DOHH2 (cell line): ENCODE results near the gene C16orf54.

ENCODE experiments used
- H3F3A ChIP-seq: fragments of 200-600 bp; sonication (generic), shearing (Covaris generic); 2 replicates; pipeline ENCODE4 v1.6.0; 2016; ENCODE audit warnings: antibody characterized with exemption, mild to moderate bottlenecking; ENCODE audit not compliant: control insufficient read depth, insufficient read depth
- H3K27ac ChIP-seq: fragments of 200-600 bp; sonication (generic); 2 replicates; pipeline ENCODE4 v1.5.1; 2014; ENCODE audit warnings: low read depth, mild to moderate bottlenecking, low read length, moderate library complexity
- H3K27me3 ChIP-seq: fragments of 200-600 bp; sonication (generic); 2 replicates; pipeline ENCODE4 v1.6.1; 2014; ENCODE audit warnings: mild to moderate bottlenecking, low read length, mixed read lengths; ENCODE audit not compliant: control insufficient read depth
- H3K36me3 ChIP-seq: fragments of 200-600 bp; sonication (generic); 2 replicates; pipeline ENCODE4 v1.6.1; 2014; ENCODE audit warnings: mild to moderate bottlenecking, low read length, moderate library complexity, mixed read lengths; ENCODE audit not compliant: control insufficient read depth
- H3K4me1 ChIP-seq: fragments of 200-600 bp; sonication (generic); 2 replicates; pipeline ENCODE4 v1.6.1; 2014; ENCODE audit warnings: mild to moderate bottlenecking, low read length, mixed read lengths; ENCODE audit not compliant: control insufficient read depth
- H3K4me2 ChIP-seq: fragments of 200-600 bp; sonication (generic); 2 replicates; pipeline ENCODE4 v1.6.0; 2014; ENCODE audit warnings: mild to moderate bottlenecking, low read length, moderate library complexity
- H3K4me3 ChIP-seq: fragments of 200-600 bp; sonication (generic); 2 replicates; pipeline ENCODE4 v1.5.1; 2014; ENCODE audit warnings: mild to moderate bottlenecking, low read length, mixed read lengths
- H3K79me2 ChIP-seq: fragments of 200-600 bp; sonication (generic); 2 replicates; pipeline ENCODE4 v1.6.1; 2014; ENCODE audit warnings: mild to moderate bottlenecking, low read length, mixed read lengths; ENCODE audit not compliant: control insufficient read depth
- H3K9me2 ChIP-seq: fragments of 200-600 bp; sonication (generic); replicated peaks from 2 replicates; pipeline ENCODE4 v1.6.1; 2014; ENCODE audit warnings: mild to moderate bottlenecking, low read length, mixed read lengths; ENCODE audit not compliant: control insufficient read depth
- H3K9me3 ChIP-seq: fragments of 200-600 bp; sonication (generic); 2 replicates; pipeline ENCODE4 v1.6.1; 2014; ENCODE audit warnings: antibody characterized with exemption, low read length, mixed read lengths; ENCODE audit not compliant: control insufficient read depth, insufficient read depth
- H4K20me1 ChIP-seq: fragments of 200-600 bp; sonication (generic); 2 replicates; pipeline ENCODE4 v1.6.0; 2014; ENCODE audit warnings: low read depth, mild to moderate bottlenecking, antibody characterized with exemption, low read length, moderate library complexity; ENCODE audit not compliant: control insufficient read depth, insufficient read depth
- CTCF ChIP-seq: fragments of 200-600 bp; sonication (generic); IDR thresholded peaks from one replicate; pipeline ENCODE4 v1.5.1; 2014; ENCODE audit warnings: antibody characterized with exemption, mild to moderate bottlenecking, low read depth, low read length; ENCODE audit not compliant: poor library complexity, severe bottlenecking
- EZH2phosphoT487 ChIP-seq: fragments of 200-600 bp; sonication (generic); IDR thresholded peaks from 2 replicates; pipeline ENCODE4 v1.6.1; 2017; ENCODE audit warnings: borderline replicate concordance, mild to moderate bottlenecking, antibody characterized with exemption, low read length, moderate library complexity, mixed read lengths

C16orf54 gene

GRCh38 chr16:29767062-29767461 lies 21.3 kb upstream of the C16orf54 start:
- Histone ChIP-seq H3K79me2 (no peaks in the 10 kb centered on the region), H3K4me3 (no peak overlapping the region), H3K27ac (no peak overlapping the region), H3K36me3 (no peaks in the 10 kb centered on the region), H3K9me3 (no peaks in the 10 kb centered on the region), H3F3A (no peaks in the 10 kb centered on the region), H4K20me1 (no peaks in the 10 kb centered on the region), H3K4me1 (peaks cover under 1% of the 10 kb centered on the region), H3K27me3 (peaks cover 10% of the 10 kb centered on the region), H3K9me2 (no peaks in the 10 kb centered on the region), H3K4me2 (no peak overlapping the region)
- no peak for TF ChIP-seq CTCF
- no peak for TF ChIP-seq EZH2phosphoT487

GRCh38 chr16:29766571-29766970 lies 20.8 kb upstream of the C16orf54 start:
- Histone ChIP-seq H4K20me1 (no peaks in the 10 kb centered on the region), H3K36me3 (no peaks in the 10 kb centered on the region), H3K4me3 (no peak overlapping the region), H3K4me1 (peaks cover 4% of the 10 kb centered on the region), H3K9me2 (no peaks in the 10 kb centered on the region), H3F3A (no peaks in the 10 kb centered on the region), H3K79me2 (no peaks in the 10 kb centered on the region), H3K4me2 (no peak overlapping the region), H3K9me3 (no peaks in the 10 kb centered on the region), H3K27ac (no peak overlapping the region), H3K27me3 (peaks cover 10% of the 10 kb centered on the region)
- TF ChIP-seq EZH2phosphoT487 (no peak), CTCF (no peak)

- H3K4me3 ChIP-seq, result no peak overlapping the region
- no peak overlapping the region for H3K27ac ChIP-seq
- H3K4me2 ChIP-seq, result no peak overlapping the region
- peaks cover 4% of the 10 kb centered on the region for H3K4me1 ChIP-seq
- H3F3A ChIP-seq, result no peaks in the 10 kb centered on the region
- H3K9me2 ChIP-seq, result no peaks in the 10 kb centered on the region
- H3K79me2 ChIP-seq, result no peaks in the 10 kb centered on the region
- H4K20me1 ChIP-seq, result no peaks in the 10 kb centered on the region
- TF ChIP-seq EZH2phosphoT487 (no peak), CTCF (no peak)
- H3K9me3 ChIP-seq, result no peaks in the 10 kb centered on the region
- peaks cover 10% of the 10 kb centered on the region for H3K27me3 ChIP-seq
- H3K36me3 ChIP-seq, result no peaks in the 10 kb centered on the region
Observed at GRCh38 chr16:29765167-29766032, 19.6 kb upstream of the C16orf54 start.
